Measurements from ENCODE around the gene ACSS2. TPM values are rescaled to one million over a fixed set of nuclear protein-coding genes. Genes with fewer than 3 reads are reported as not detected.

The ACSS2 gene
- total RNA-seq, 1 donor from 2014 or later = 29.7 TPM

DNA sequence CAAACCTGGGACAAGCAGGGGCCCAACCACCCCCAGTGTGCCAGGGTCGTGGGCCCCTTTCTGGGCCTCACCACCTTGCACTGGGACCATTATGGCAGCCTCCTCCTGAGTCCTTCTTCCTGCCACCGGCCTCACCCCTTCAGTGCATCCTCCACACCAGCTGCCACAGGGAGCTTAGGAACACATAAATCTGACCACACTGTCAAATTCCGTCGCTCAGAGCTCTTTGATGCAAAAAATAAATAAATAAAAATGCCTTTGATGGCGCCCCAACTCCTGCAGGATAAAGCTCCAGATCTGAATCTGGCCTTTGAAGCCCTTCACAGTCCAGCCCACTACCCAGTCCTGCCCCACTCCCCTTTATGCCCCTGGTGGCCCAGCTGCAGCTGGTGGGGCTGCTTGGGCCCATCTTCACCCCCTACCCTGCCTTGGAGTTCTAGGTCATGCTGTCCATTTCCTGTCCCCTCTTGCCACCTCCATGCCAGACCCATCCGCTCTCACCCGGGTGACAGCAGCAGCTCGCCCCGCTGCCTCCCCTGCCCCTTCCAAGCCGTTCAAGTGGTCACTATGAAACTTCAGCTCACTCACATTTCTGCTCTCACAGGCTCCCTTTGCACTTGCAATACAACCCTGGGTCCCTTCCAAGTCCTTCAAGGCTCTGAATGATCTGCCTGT is 95.3 kb downstream of the ACSS2 start:
- H3K27me3 ChIP-seq (ENCODE audit: control insufficient read depth, insufficient read depth, low read length) = no peaks in the 10 kb centered on the region
- no peak for FAIRE-seq
- H3K4me3 ChIP-seq (ENCODE audit: low read depth, low read length) = no peak overlapping the region
- DNase-seq (ENCODE audit: low read depth) = no peak
- no peaks in the 10 kb centered on the region for H3K36me3 ChIP-seq (ENCODE audit: control insufficient read depth, insufficient read depth, low read length)
- TF ChIP-seq, protein P1, sequence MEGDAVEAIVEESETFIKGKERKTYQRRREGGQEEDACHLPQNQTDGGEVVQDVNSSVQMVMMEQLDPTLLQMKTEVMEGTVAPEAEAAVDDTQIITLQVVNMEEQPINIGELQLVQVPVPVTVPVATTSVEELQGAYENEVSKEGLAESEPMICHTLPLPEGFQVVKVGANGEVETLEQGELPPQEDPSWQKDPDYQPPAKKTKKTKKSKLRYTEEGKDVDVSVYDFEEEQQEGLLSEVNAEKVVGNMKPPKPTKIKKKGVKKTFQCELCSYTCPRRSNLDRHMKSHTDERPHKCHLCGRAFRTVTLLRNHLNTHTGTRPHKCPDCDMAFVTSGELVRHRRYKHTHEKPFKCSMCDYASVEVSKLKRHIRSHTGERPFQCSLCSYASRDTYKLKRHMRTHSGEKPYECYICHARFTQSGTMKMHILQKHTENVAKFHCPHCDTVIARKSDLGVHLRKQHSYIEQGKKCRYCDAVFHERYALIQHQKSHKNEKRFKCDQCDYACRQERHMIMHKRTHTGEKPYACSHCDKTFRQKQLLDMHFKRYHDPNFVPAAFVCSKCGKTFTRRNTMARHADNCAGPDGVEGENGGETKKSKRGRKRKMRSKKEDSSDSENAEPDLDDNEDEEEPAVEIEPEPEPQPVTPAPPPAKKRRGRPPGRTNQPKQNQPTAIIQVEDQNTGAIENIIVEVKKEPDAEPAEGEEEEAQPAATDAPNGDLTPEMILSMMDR (IDR thresholded peaks at IDR 0.05; ENCODE audit: insufficient read depth, low read length, severe bottlenecking) = no peak

DNA sequence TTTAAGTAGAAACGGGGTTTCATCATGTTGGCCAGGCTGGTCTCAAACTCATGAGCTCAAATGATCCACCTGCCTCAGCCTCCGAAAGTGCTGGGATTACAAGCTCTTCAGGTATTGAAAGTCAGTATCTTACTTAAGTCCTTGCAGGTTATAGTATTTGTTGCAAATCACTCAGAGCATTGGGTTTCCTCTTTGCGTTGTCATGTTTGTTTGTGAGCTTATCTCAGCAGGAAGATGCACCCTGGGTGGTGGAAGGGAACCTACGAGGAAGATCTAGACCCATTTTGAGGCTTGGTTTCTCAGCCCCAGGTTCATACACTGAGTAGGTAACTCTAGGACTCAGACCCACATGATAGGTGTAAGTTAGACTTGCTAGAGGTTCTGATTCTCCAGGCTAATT is 97.8 kb downstream of the ACSS2 start:
- Histone ChIP-seq H3K27me3 (ENCODE audit: control insufficient read depth, insufficient read depth, low read length) (no peaks in the 10 kb centered on the region), H3K36me3 (ENCODE audit: control insufficient read depth, insufficient read depth, low read length) (no peaks in the 10 kb centered on the region), H3K4me3 (ENCODE audit: low read depth, low read length) (no peak overlapping the region)
- DNase-seq (ENCODE audit: low read depth) (no peak), FAIRE-seq (no peak)
- TF ChIP-seq, protein P1 (IDR thresholded peaks at IDR 0.05; ENCODE audit: insufficient read depth, low read length, severe bottlenecking) = no peak

DNA sequence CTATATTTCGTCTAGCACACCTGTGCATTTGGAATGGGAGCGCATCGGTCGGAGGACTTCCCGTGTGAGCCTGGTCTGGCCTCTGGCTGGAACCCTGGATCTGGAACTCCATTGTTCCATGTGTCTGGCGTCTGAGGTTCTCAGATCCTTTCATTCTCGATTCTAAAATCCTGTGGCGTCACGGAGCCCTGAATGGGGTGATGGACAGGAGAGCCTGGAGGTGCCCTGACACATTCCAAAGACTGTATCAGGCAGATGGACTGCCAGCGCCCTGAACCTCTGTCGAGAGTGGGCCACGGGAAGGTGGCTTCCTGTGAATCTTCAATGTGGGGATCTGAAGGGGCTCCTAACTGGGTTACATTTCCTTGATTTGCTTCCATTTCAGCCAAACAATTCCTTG is 99.9 kb downstream of the ACSS2 start:
- TF ChIP-seq, protein P1 (IDR thresholded peaks at IDR 0.05; ENCODE audit: insufficient read depth, low read length, severe bottlenecking) = no peak
- H3K36me3 ChIP-seq (ENCODE audit: control insufficient read depth, insufficient read depth, low read length) = no peaks in the 10 kb centered on the region
- H3K27me3 ChIP-seq (ENCODE audit: control insufficient read depth, insufficient read depth, low read length) = no peaks in the 10 kb centered on the region
- no peak for FAIRE-seq
- H3K4me3 ChIP-seq (ENCODE audit: low read depth, low read length) = no peak overlapping the region
- no peak for DNase-seq (ENCODE audit: low read depth)

Other genes starting within 250 kb of the ACSS2 start
- gene PIGU, start 199.5 kb upstream of the ACSS2 start, total RNA-seq = 5.5 TPM in 2 replicates
- gene TP53INP2, start 172.3 kb upstream of the ACSS2 start, total RNA-seq = 0.53 and 2.8 TPM in 2 replicates
- 5.5 and 6.8 TPM in 2 replicates for gene NCOA6, start 51.0 kb upstream of the ACSS2 start, total RNA-seq
- gene GGT7, start 3.8 kb upstream of the ACSS2 start, total RNA-seq = 1.6 and 2.0 TPM in 2 replicates
- 105 and 192 TPM in 2 replicates for gene GSS, start 79.2 kb downstream of the ACSS2 start, total RNA-seq
- under 0.01 TPM in 2 replicates for gene MYH7B, start 79.3 kb downstream of the ACSS2 start, total RNA-seq
- 30.3 and 33.5 TPM in 2 replicates for gene TRPC4AP, start 216.2 kb downstream of the ACSS2 start, total RNA-seq

Measured in bronchial epithelial cell (primary cell).